ENCODE data around the gene GNAL. TPM values are rescaled to one million over a fixed set of nuclear protein-coding genes. Genes with fewer than 3 reads are reported as not detected.

Gene GNAL
- total RNA-seq, 2 donors from 2014 or later = 4.2 to 14.3 TPM

- no peak for DNase-seq (ENCODE audit: low spot score)
- Histone ChIP-seq H3K27ac (no peak overlapping the region), H3K36me3 (peaks cover 3 to 12% of the 10 kb centered on the region in 2 donors), H3K27me3 (replicated peaks; ENCODE audit: insufficient read depth) (no peaks in the 10 kb centered on the region), H3K4me3 (no peak overlapping the region), H3K4me1 (replicated peaks) (no peaks in the 10 kb centered on the region), H3K9me3 (no peaks in the 10 kb centered on the region)
- TF ChIP-seq CTCF (IDR thresholded peaks at IDR 0.05) (no peak), POLR2AphosphoS5 (IDR thresholded peaks at IDR 0.05) (no peak), POLR2A (IDR thresholded peaks at IDR 0.05) (no peak)
- intact Hi-C loops (cut with DNase I) = no loop called here
- 89% methylated on average over 12 of the region's 12 CpGs for WGBS
These were observed 195.4 kb downstream of the GNAL start for GRCh38 chr18:11884396-11885030.

GRCh38 chr18:11885278-11885947 is 196.3 kb downstream of the GNAL start:
- Histone ChIP-seq H3K27ac (no peak overlapping the region), H3K9me3 (no peaks in the 10 kb centered on the region), H3K4me3 (no peak overlapping the region), H3K36me3 (peaks cover 3 to 12% of the 10 kb centered on the region in 2 donors), H3K27me3 (replicated peaks; ENCODE audit: insufficient read depth) (no peaks in the 10 kb centered on the region), H3K4me1 (replicated peaks) (no peaks in the 10 kb centered on the region)
- DNase-seq (ENCODE audit: low spot score) = no peak
- 79% methylated on average over 22 of the region's 22 CpGs for WGBS
- intact Hi-C loops (cut with DNase I) = no loop called here
- no peak for TF ChIP-seq POLR2A (IDR thresholded peaks at IDR 0.05)

- no peak overlapping the region for H3K27ac ChIP-seq
- no peak overlapping the region for H3K4me3 ChIP-seq
- 83% methylated on average over 19 of the region's 19 CpGs for WGBS
- H3K27me3 ChIP-seq (replicated peaks; ENCODE audit: insufficient read depth) = no peaks in the 10 kb centered on the region
- no peaks in the 10 kb centered on the region for H3K4me1 ChIP-seq (replicated peaks)
- H3K9me3 ChIP-seq = no peaks in the 10 kb centered on the region
- intact Hi-C loops (cut with DNase I) = no loop called here
- no peak for TF ChIP-seq CTCF (IDR thresholded peaks at IDR 0.05)
- TF ChIP-seq POLR2A (IDR thresholded peaks at IDR 0.05) = no peak
- TF ChIP-seq POLR2AphosphoS5 (IDR thresholded peaks at IDR 0.05) = no peak
- no peak for DNase-seq (ENCODE audit: low spot score)
- peaks cover 3 to 12% of the 10 kb centered on the region in 2 donors for H3K36me3 ChIP-seq
These were observed 197.6 kb downstream of the GNAL start for GRCh38 chr18:11886577-11887110.

- intact Hi-C loops (cut with DNase I) = no loop called here
- H3K9me3 ChIP-seq = no peaks in the 10 kb centered on the region
- H3K27me3 ChIP-seq (replicated peaks; ENCODE audit: insufficient read depth) = no peaks in the 10 kb centered on the region
- WGBS = 72% methylated on average over 8 of the region's 8 CpGs
- H3K4me3 ChIP-seq = no peak overlapping the region
- TF ChIP-seq POLR2AphosphoS5 (IDR thresholded peaks at IDR 0.05) = no peak
- no peak for TF ChIP-seq CTCF (IDR thresholded peaks at IDR 0.05)
- TF ChIP-seq POLR2A (IDR thresholded peaks at IDR 0.05) = no peak
- peaks cover 3 to 12% of the 10 kb centered on the region in 2 donors for H3K36me3 ChIP-seq
- no peaks in the 10 kb centered on the region for H3K4me1 ChIP-seq (replicated peaks)
- H3K27ac ChIP-seq = no peak overlapping the region
- no peak for DNase-seq (ENCODE audit: low spot score)
These were observed 198.5 kb downstream of the GNAL start for GRCh38 chr18:11887328-11888128.

- Histone ChIP-seq H3K27me3 (replicated peaks; ENCODE audit: insufficient read depth) (no peaks in the 10 kb centered on the region), H3K36me3 (peaks cover 3 to 12% of the 10 kb centered on the region in 2 donors), H3K4me3 (no peak overlapping the region), H3K9me3 (no peaks in the 10 kb centered on the region), H3K4me1 (replicated peaks) (no peaks in the 10 kb centered on the region), H3K27ac (no peak overlapping the region)
- TF ChIP-seq CTCF (IDR thresholded peaks at IDR 0.05) = no peak
- TF ChIP-seq POLR2A (IDR thresholded peaks at IDR 0.05) = no peak
- no peak for TF ChIP-seq POLR2AphosphoS5 (IDR thresholded peaks at IDR 0.05)
- no peak for DNase-seq (ENCODE audit: low spot score)
- intact Hi-C loops (cut with DNase I) = no loop called here
- WGBS = 89% methylated on average over 2 of the region's 2 CpGs
These were observed 199.7 kb downstream of the GNAL start for GRCh38 chr18:11888726-11889125.
